Panc1 (cell line): Measurements from ENCODE around the gene ADM2.

Experiments
- POLR2AphosphoS5 ChIP-seq: IDR thresholded peaks from 2 replicates; pipeline ENCODE4 v1.6.1; 2012; ENCODE audit warnings: mild to moderate bottlenecking, low read depth, low read length, moderate library complexity
- SIN3A ChIP-seq: IDR thresholded peaks from 2 replicates; pipeline ENCODE4 v1.6.1; 2012; ENCODE audit warnings: low read depth, mild to moderate bottlenecking, low read length, moderate library complexity, borderline replicate concordance; ENCODE audit not compliant: insufficient read depth
- TF ChIP-seq, protein P1 (sequence below): fragments of 450-650 bp; IDR thresholded peaks from 2 replicates; pipeline ENCODE4 v1.5.1; 2017; ENCODE audit warnings: mild to moderate bottlenecking
- TF ChIP-seq, protein P2 (sequence below), 2 experiments: IDR thresholded peaks; 2 replicates each; pipeline ENCODE4 v1.6.1; 2011 to 2012; ENCODE audit warnings: low read depth in 2 of 2, control low read depth in 1 of 2, low read length in 1 of 2, mild to moderate bottlenecking in 1 of 2, moderate library complexity in 1 of 2; ENCODE audit not compliant: insufficient read depth in 1 of 2

DNA sequence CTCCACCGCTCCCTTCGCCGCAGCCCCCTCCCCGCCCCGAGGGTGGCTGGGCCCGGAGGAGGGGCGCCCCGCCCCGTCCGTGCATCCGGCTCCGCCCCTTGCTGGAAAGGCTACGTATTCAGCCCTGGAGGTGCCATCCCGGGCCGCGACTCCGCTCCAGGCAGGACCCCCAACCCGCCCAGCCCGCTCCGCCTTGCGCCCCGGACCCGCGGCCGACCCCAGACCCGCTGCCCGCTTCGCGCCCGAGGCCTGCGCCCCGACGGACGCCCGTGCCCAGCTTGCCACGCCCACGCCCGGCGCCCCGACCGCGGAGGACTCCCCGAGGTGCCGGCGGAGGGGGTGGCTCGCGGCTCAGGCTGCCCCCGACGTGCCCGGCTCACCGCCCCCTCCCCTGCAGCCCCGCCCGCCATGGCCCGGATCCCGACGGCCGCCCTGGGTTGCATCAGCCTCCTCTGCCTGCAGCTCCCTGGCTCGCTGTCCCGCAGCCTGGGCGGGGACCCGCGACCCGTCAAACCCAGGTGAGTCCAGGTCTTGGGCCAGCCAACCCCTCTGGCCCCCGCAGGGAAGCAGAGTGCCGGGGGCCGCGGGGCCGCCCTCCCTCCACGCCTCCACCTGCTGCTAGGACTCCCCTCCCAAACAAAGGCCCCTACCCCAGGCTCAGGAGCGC, at the start of gene ADM2:
- TF ChIP-seq, protein P1, sequence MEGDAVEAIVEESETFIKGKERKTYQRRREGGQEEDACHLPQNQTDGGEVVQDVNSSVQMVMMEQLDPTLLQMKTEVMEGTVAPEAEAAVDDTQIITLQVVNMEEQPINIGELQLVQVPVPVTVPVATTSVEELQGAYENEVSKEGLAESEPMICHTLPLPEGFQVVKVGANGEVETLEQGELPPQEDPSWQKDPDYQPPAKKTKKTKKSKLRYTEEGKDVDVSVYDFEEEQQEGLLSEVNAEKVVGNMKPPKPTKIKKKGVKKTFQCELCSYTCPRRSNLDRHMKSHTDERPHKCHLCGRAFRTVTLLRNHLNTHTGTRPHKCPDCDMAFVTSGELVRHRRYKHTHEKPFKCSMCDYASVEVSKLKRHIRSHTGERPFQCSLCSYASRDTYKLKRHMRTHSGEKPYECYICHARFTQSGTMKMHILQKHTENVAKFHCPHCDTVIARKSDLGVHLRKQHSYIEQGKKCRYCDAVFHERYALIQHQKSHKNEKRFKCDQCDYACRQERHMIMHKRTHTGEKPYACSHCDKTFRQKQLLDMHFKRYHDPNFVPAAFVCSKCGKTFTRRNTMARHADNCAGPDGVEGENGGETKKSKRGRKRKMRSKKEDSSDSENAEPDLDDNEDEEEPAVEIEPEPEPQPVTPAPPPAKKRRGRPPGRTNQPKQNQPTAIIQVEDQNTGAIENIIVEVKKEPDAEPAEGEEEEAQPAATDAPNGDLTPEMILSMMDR: no peak
- TF ChIP-seq, protein P2, sequence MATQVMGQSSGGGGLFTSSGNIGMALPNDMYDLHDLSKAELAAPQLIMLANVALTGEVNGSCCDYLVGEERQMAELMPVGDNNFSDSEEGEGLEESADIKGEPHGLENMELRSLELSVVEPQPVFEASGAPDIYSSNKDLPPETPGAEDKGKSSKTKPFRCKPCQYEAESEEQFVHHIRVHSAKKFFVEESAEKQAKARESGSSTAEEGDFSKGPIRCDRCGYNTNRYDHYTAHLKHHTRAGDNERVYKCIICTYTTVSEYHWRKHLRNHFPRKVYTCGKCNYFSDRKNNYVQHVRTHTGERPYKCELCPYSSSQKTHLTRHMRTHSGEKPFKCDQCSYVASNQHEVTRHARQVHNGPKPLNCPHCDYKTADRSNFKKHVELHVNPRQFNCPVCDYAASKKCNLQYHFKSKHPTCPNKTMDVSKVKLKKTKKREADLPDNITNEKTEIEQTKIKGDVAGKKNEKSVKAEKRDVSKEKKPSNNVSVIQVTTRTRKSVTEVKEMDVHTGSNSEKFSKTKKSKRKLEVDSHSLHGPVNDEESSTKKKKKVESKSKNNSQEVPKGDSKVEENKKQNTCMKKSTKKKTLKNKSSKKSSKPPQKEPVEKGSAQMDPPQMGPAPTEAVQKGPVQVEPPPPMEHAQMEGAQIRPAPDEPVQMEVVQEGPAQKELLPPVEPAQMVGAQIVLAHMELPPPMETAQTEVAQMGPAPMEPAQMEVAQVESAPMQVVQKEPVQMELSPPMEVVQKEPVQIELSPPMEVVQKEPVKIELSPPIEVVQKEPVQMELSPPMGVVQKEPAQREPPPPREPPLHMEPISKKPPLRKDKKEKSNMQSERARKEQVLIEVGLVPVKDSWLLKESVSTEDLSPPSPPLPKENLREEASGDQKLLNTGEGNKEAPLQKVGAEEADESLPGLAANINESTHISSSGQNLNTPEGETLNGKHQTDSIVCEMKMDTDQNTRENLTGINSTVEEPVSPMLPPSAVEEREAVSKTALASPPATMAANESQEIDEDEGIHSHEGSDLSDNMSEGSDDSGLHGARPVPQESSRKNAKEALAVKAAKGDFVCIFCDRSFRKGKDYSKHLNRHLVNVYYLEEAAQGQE (IDR thresholded peaks at IDR 0.05; ENCODE audit: insufficient read depth in 1 of 2, low read depth in 2 of 2, low read length in 1 of 2): no peak
- no peak for TF ChIP-seq POLR2AphosphoS5
- no peak for TF ChIP-seq SIN3A
